Type B pancreatic cell (in vitro differentiated cells): ENCODE results near the gene SYNGR3. TPM values are rescaled to one million over a fixed set of nuclear protein-coding genes. Genes with fewer than 3 reads are reported as not detected.
"Not testable (repeated sequence)": the region's sequence is repeated elsewhere in the genome, so short reads cannot be mapped to it uniquely, and the experiment has no call there.

Experiments
- DNase-seq: peaks from one replicate; pipeline ENCODE4 v3.0.0; 2021; ENCODE audit warnings: mixed read lengths; ENCODE audit not compliant: unreplicated experiment; ENCODE audit errors: extremely low spot score
- H3K27ac Mint-ChIP-seq: 2 replicates; pipeline ENCODE4 v1.8.0; 2021; ENCODE audit warnings: mild to moderate bottlenecking, mixed read lengths
- H3K27me3 Mint-ChIP-seq: 2 replicates; pipeline ENCODE4 v1.8.0; 2021; ENCODE audit warnings: mixed read lengths
- H3K36me3 Mint-ChIP-seq: 2 replicates; pipeline ENCODE4 v1.8.0; 2021; ENCODE audit warnings: mixed read lengths
- H3K4me1 Mint-ChIP-seq: one replicate; pipeline ENCODE4 v1.8.0; 2021; ENCODE audit warnings: mixed read lengths; ENCODE audit not compliant: unreplicated experiment
- H3K4me3 Mint-ChIP-seq: 2 replicates; pipeline ENCODE4 v1.8.0; 2021; ENCODE audit warnings: mild to moderate bottlenecking, mixed read lengths
- H3K9me3 Mint-ChIP-seq: 2 replicates; pipeline ENCODE4 v1.8.0; 2021; ENCODE audit warnings: mixed read lengths
- CTCF ChIP-seq: fragments of 200-600 bp; sonication (generic); conservative IDR thresholded peaks from 2 replicates; pipeline ENCODE4 v1.5.0; 2021; ENCODE audit warnings: antibody characterized with exemption, mild to moderate bottlenecking
- total RNA-seq: library from RNA; stranded (reverse); gene quantifications from 2 replicates; pipeline ENCODE4 v1.2.1, GENCODE V29; 2021; ENCODE audit warnings: low replicate concordance

Gene SYNGR3
- total RNA-seq, 1 donor from 2014 or later: 2.4 TPM

- peaks cover 15% of the 10 kb centered on the region for H3K4me1 Mint-ChIP-seq
- no peaks in the 10 kb centered on the region for H3K9me3 Mint-ChIP-seq
- no peaks in the 10 kb centered on the region for H3K36me3 Mint-ChIP-seq
- no peaks in the 10 kb centered on the region for H3K27me3 Mint-ChIP-seq
- no peak for DNase-seq
- peak overlapping the region; percentile 90 for H3K27ac Mint-ChIP-seq
- peak overlapping the region; percentile 89 for H3K4me3 Mint-ChIP-seq
- TF ChIP-seq CTCF: no peak
Observed at GRCh38 chr16:2008009-2008526, 18.3 kb downstream of the SYNGR3 start.

GRCh38 chr16:2008631-2009163 is 18.9 kb downstream of the SYNGR3 start:
- H3K27ac Mint-ChIP-seq: peak overlapping the region; percentile 90

GRCh38 chr16:2009164-2009711 is 19.5 kb downstream of the SYNGR3 start:
- DNase-seq: no peak
- TF ChIP-seq CTCF: no peak
- H3K9me3 Mint-ChIP-seq: no peaks in the 10 kb centered on the region
- no peaks in the 10 kb centered on the region for H3K36me3 Mint-ChIP-seq
- H3K4me3 Mint-ChIP-seq: peak overlapping the region; percentile 89
- H3K27ac Mint-ChIP-seq: peak overlapping the region; percentile 90
- peaks cover 15% of the 10 kb centered on the region for H3K4me1 Mint-ChIP-seq
- no peaks in the 10 kb centered on the region for H3K27me3 Mint-ChIP-seq

More at GRCh38 chr16:2008631-2009163, 18.9 kb downstream of the SYNGR3 start:
- H3K9me3 Mint-ChIP-seq: no peaks in the 10 kb centered on the region
- no peak for TF ChIP-seq CTCF
- H3K4me3 Mint-ChIP-seq: peak overlapping the region; percentile 89
- no peaks in the 10 kb centered on the region for H3K27me3 Mint-ChIP-seq
- peaks cover 15% of the 10 kb centered on the region for H3K4me1 Mint-ChIP-seq
- DNase-seq: no peak
- H3K36me3 Mint-ChIP-seq: no peaks in the 10 kb centered on the region

GRCh38 chr16:2009791-2010510 is 20.2 kb downstream of the SYNGR3 start, which contains the start of gene ZNF598:
Gene ZNF598 (minus strand): TSS chr16:2009821.
- Mint-ChIP-seq H3K27ac (peak within 1 kb of the TSS; percentile 98), H3K4me3 (peak within 1 kb of the TSS; percentile 95), H3K4me1 (peaks cover 15% of the 10 kb centered on the region), H3K36me3 (no peaks in the 10 kb centered on the region), H3K27me3 (no peaks in the 10 kb centered on the region), H3K9me3 (no peaks in the 10 kb centered on the region)
- no peak for DNase-seq
- no peak for TF ChIP-seq CTCF

GRCh38 chr16:2011726-2012125 is 22.0 kb downstream of the SYNGR3 start:
- H3K9me3 Mint-ChIP-seq, DNase-seq, H3K36me3 Mint-ChIP-seq, H3K4me3 Mint-ChIP-seq, H3K27me3 Mint-ChIP-seq, H3K27ac Mint-ChIP-seq: not testable (repeated sequence)
- peaks cover 23% of the 10 kb centered on the region for H3K4me1 Mint-ChIP-seq

GRCh38 chr16:2013527-2013926 is 23.8 kb downstream of the SYNGR3 start:
- no peaks in the 10 kb centered on the region for H3K9me3 Mint-ChIP-seq
- no peak for TF ChIP-seq CTCF
- H3K27me3 Mint-ChIP-seq: peaks cover 4% of the 10 kb centered on the region
- DNase-seq: no peak
- H3K4me1 Mint-ChIP-seq: peaks cover 19% of the 10 kb centered on the region
- H3K4me3 Mint-ChIP-seq: no peak overlapping the region
- no peak overlapping the region for H3K27ac Mint-ChIP-seq
- H3K36me3 Mint-ChIP-seq: no peaks in the 10 kb centered on the region
